HCT116 (cell line): Measurements from ENCODE around the gene CDH4. TPM values are rescaled to one million over a fixed set of nuclear protein-coding genes. Genes with fewer than 3 reads are reported as not detected.

Experiments used
- ATAC-seq: fragments of 200-7000 bp; cut with Tn5 transposase; 2 replicates; pipeline ENCODE4 v1.9.1; 2020; ENCODE audit warnings: mild to moderate bottlenecking, moderate library complexity
- BruUV-seq: library from RNA; stranded (reverse); fragments of 400-500 nt; replicated peaks from 2 replicates; lab custom pipeline; 2021; lab: Mats Ljungman, UMichigan
- CTCF ChIA-PET: fragments of 300-600 bp; sonication (Branson Sonifier 250); formaldehyde crosslinking; loops from one replicate; lab custom pipeline; 2021; ENCODE audit warnings: antibody characterized with exemption; lab: Charles Lee
- POLR2A ChIA-PET: fragments of 300-600, 350-600 bp; sonication (Branson Sonifier 250); formaldehyde crosslinking; loops from one replicate; lab custom pipeline; 2021; ENCODE audit warnings: antibody characterized with exemption; lab: Charles Lee
- RAD21 ChIA-PET, 2 experiments: fragments of 300-600 bp; sonication (Branson Sonifier 250); formaldehyde crosslinking; loops; one replicate each; lab custom pipeline; 2023; ENCODE audit warnings: low total read pairs in 2 of 2; ENCODE audit not compliant: uncharacterized antibody in 2 of 2, unreplicated experiment in 2 of 2, low non-redundant PET in 1 of 2; lab: Charles Lee
- DNase-seq: peaks from one replicate; pipeline ENCODE4 v3.0.0-alpha.2; 2010; ENCODE audit warnings: low read depth, low spot score
- H2AFZ ChIP-seq: fragments of 200-600 bp; shearing (Covaris generic), sonication (generic); 2 replicates; pipeline ENCODE4 v1.6.1; 2017; ENCODE audit warnings: low read depth, mixed run types, mixed read lengths, antibody characterized with exemption, low read length; ENCODE audit not compliant: poor library complexity, severe bottlenecking
- H3K27ac ChIP-seq: 2 replicates; pipeline ENCODE4 v1.5.1; 2012; ENCODE audit warnings: low read depth, low read length
- H3K27me3 ChIP-seq: fragments of 200-600 bp; sonication (generic); 2 replicates; pipeline ENCODE4 v1.6.1; 2016; ENCODE audit warnings: mixed run types, low read length, mixed read lengths; ENCODE audit not compliant: insufficient read depth
- H3K36me3 ChIP-seq, 2 experiments: fragments of 200-500 bp in 1 of 2; fragments of 200-600 bp in 1 of 2; sonication (Bioruptor generic) in 1 of 2; sonication (generic) in 1 of 2; 2 replicates each; pipeline versions ENCODE4 v1.5.1 to v1.6.1; 2014 to 2016; ENCODE audit warnings: low read length in 2 of 2, inconsistent platforms in 1 of 2, mixed read lengths in 1 of 2, mixed run types in 1 of 2; ENCODE audit not compliant: insufficient read depth in 2 of 2, control insufficient read depth in 1 of 2
- H3K4me1 ChIP-seq, 2 experiments: fragments of 200-600 bp in 1 of 2; sonication (generic) in 1 of 2; 2 replicates each; pipeline versions ENCODE4 v1.5.1 to v1.6.1; 2012 to 2017; ENCODE audit warnings: low read length in 2 of 2, inconsistent platforms in 1 of 2, mild to moderate bottlenecking in 1 of 2, mixed read lengths in 1 of 2, mixed run types in 1 of 2, moderate library complexity in 1 of 2; ENCODE audit not compliant: insufficient read depth in 2 of 2, control insufficient read depth in 1 of 2
- H3K4me2 ChIP-seq: fragments of 200-600 bp; sonication (generic); 2 replicates; pipeline ENCODE4 v1.6.1; 2017; ENCODE audit warnings: mixed run types, low read length, mixed read lengths
- H3K4me3 ChIP-seq, 2 experiments: fragments of 200-600 bp in 1 of 2; sonication (generic) in 1 of 2; replicated peaks in 1 of 2; 2 replicates each; pipeline ENCODE4 v1.5.1; 2011 to 2016; ENCODE audit warnings: low read length in 2 of 2, control low read depth in 1 of 2, low read depth in 1 of 2, mild to moderate bottlenecking in 1 of 2, mixed read lengths in 1 of 2, mixed run types in 1 of 2
- H3K79me2 ChIP-seq: fragments of 200-600 bp; sonication (generic); 2 replicates; pipeline ENCODE4 v1.6.1; 2017; ENCODE audit warnings: mild to moderate bottlenecking, mixed run types, low read length, moderate library complexity, mixed read lengths; ENCODE audit not compliant: insufficient read depth
- H3K9ac ChIP-seq: fragments of 200-600 bp; sonication (generic); 2 replicates; pipeline ENCODE4 v1.6.1; 2016; ENCODE audit warnings: low read length, mixed read lengths
- H3K9me2 ChIP-seq: fragments of 200-600 bp; sonication (generic), shearing (Covaris generic); 2 replicates; pipeline ENCODE4 v1.6.1; 2017; ENCODE audit warnings: mixed run types, mild to moderate bottlenecking, moderate library complexity; ENCODE audit not compliant: insufficient read depth
- H3K9me3 ChIP-seq, 2 experiments: fragments of 200-500 bp in 1 of 2; fragments of 200-600 bp in 1 of 2; sonication (Bioruptor generic) in 1 of 2; sonication (generic) in 1 of 2; 2 replicates each; pipeline ENCODE4 v1.6.1; 2014 to 2017; ENCODE audit warnings: low read length in 2 of 2, mixed read lengths in 2 of 2, inconsistent platforms in 1 of 2, low read depth in 1 of 2, mild to moderate bottlenecking in 1 of 2, mixed run types in 1 of 2, moderate library complexity in 1 of 2; ENCODE audit not compliant: control insufficient read depth in 1 of 2, insufficient read depth in 1 of 2
- H4K20me1 ChIP-seq: fragments of 200-600 bp; sonication (generic), shearing (Covaris generic); 2 replicates; pipeline ENCODE4 v1.6.1; 2017; ENCODE audit warnings: mixed run types, mild to moderate bottlenecking, moderate library complexity; ENCODE audit not compliant: insufficient read depth
- CBX3 ChIP-seq: IDR thresholded peaks from 2 replicates; pipeline ENCODE4 v1.6.1; 2012; ENCODE audit warnings: low read depth
- EZH2phosphoT487 ChIP-seq: fragments of 200-600 bp; IDR thresholded peaks from 2 replicates; pipeline ENCODE4 v1.6.1; 2018; ENCODE audit warnings: antibody characterized with exemption, borderline replicate concordance
- JUND ChIP-seq: IDR thresholded peaks from 2 replicates; pipeline ENCODE4 v1.6.1; 2012
- RAD21 ChIP-seq: IDR thresholded peaks from 2 replicates; pipeline ENCODE4 v1.6.1; 2012; ENCODE audit warnings: low read depth, mild to moderate bottlenecking
- SIN3A ChIP-seq: IDR thresholded peaks from 2 replicates; pipeline ENCODE4 v1.6.1; 2012; ENCODE audit warnings: low read depth
- SP1 ChIP-seq: IDR thresholded peaks from 2 replicates; pipeline ENCODE4 v1.6.1; 2012; ENCODE audit warnings: low read depth
- SRF ChIP-seq: IDR thresholded peaks from 2 replicates; pipeline ENCODE4 v1.6.1; 2012; ENCODE audit warnings: low read depth
- TCF7L2 ChIP-seq: IDR thresholded peaks from 2 replicates; pipeline ENCODE4 v1.7.0; 2011; ENCODE audit warnings: borderline replicate concordance, inconsistent platforms; ENCODE audit not compliant: insufficient read depth, insufficient read length; ENCODE audit errors: extremely low read depth
- ZNF274 ChIP-seq: fragments of 200-500 bp; sonication (Bioruptor generic); IDR thresholded peaks from 2 replicates; pipeline ENCODE4 v1.6.1; 2014; ENCODE audit warnings: mild to moderate bottlenecking, low read depth, low read length, inconsistent platforms
- intact Hi-C: fragments of 100-400 bp; cut with micrococcal nuclease; formaldehyde crosslinking; loops from 2 replicates; pipeline ENCODE4 v1.10.0; 2022
- total RNA-seq: library from RNA; stranded (reverse); gene quantifications from one replicate; pipeline ENCODE4 v1.2.1, GENCODE V29; 2021; ENCODE audit not compliant: unreplicated experiment
- TF ChIP-seq, protein P1 (sequence below), 3 experiments: fragments of 200-600 bp in 1 of 3; sonication (generic) in 1 of 3; IDR thresholded peaks in 2 of 3; conservative IDR thresholded peaks in 1 of 3; 2 replicates each; pipeline ENCODE4 v1.5.1; 2012 to 2017; ENCODE audit warnings: low read depth in 2 of 3, low read length in 2 of 3, antibody characterized with exemption in 1 of 3, borderline replicate concordance in 1 of 3, control low read depth in 1 of 3, mild to moderate bottlenecking in 1 of 3, mixed read lengths in 1 of 3, mixed run types in 1 of 3, moderate library complexity in 1 of 3; ENCODE audit not compliant: insufficient read depth in 1 of 3

CDH4 gene
- total RNA-seq, 1 experiment from 2014 or later = not detected

DNA sequence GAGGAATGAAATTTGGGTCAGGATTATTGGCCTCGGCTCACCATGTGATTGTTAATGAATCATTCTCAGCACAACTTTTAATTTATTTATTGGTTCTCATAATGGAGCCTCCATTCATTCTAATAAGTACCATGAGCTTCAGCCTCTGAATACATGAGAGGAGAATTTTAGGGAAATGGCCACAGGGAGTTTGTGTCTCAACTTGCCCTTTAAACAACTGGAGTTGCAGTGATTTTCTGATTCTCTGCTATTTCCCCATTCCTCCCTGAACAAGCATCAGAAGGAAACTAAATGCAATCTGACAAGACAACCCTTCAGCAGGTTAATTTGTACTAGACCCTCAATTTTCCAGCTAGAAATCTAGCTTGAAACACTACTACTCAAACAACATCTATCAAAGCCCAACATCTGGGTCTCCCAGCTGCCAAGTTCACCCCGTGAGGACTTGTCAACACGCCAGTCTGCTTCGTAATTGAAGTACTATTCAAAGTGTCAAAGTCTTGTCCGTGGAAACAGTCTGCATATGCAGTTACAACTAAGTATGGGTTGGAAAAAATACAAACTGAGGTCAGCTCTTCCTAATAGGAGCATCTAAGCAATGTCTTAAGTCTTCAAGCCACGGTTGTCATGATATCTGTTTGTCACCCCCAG, 235.4 kb downstream of the CDH4 start:
- Histone ChIP-seq H3K9me2 (no peaks in the 10 kb centered on the region), H3K4me2 (no peak overlapping the region), H3K79me2 (no peaks in the 10 kb centered on the region), H3K27me3 (no peaks in the 10 kb centered on the region), H3K36me3 (no peaks in the 10 kb centered on the region)
- BruUV-seq = no TSS peak
- TF ChIP-seq, protein P1, sequence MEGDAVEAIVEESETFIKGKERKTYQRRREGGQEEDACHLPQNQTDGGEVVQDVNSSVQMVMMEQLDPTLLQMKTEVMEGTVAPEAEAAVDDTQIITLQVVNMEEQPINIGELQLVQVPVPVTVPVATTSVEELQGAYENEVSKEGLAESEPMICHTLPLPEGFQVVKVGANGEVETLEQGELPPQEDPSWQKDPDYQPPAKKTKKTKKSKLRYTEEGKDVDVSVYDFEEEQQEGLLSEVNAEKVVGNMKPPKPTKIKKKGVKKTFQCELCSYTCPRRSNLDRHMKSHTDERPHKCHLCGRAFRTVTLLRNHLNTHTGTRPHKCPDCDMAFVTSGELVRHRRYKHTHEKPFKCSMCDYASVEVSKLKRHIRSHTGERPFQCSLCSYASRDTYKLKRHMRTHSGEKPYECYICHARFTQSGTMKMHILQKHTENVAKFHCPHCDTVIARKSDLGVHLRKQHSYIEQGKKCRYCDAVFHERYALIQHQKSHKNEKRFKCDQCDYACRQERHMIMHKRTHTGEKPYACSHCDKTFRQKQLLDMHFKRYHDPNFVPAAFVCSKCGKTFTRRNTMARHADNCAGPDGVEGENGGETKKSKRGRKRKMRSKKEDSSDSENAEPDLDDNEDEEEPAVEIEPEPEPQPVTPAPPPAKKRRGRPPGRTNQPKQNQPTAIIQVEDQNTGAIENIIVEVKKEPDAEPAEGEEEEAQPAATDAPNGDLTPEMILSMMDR (IDR thresholded peaks at IDR 0.05 in 2 of 3, conservative IDR thresholded peaks at IDR 0.05 in 1 of 3; ENCODE audit: borderline replicate concordance in 1 of 3, insufficient read depth in 1 of 3, low read depth in 2 of 3, low read length in 2 of 3) = no peak
- TF ChIP-seq SP1 (no peak), ZNF274 (no peak), SIN3A (no peak), TCF7L2 (no peak), RAD21 (no peak), JUND (no peak), SRF (no peak)
- TF ChIP-seq, all 23 proteins: peak for 0
- intact Hi-C loops = no loop called here
- ATAC-seq = no peak
- H3K4me3 ChIP-seq = no peak overlapping the region
- ChIA-PET RAD21 (no interaction called here), POLR2A (no interaction called here), CTCF (no interaction called here)
- H3K27ac ChIP-seq = no peak overlapping the region
- no peaks in the 10 kb centered on the region for H4K20me1 ChIP-seq
- no peak overlapping the region for H2AFZ ChIP-seq
- peaks cover 0 to 10% of the 10 kb centered on the region in 2 experiments; a peak in 1 of 4 replicates for H3K9me3 ChIP-seq
- no peaks in the 10 kb centered on the region for H3K4me1 ChIP-seq
- DNase-seq = no peak
- no peak overlapping the region for H3K9ac ChIP-seq

DNA sequence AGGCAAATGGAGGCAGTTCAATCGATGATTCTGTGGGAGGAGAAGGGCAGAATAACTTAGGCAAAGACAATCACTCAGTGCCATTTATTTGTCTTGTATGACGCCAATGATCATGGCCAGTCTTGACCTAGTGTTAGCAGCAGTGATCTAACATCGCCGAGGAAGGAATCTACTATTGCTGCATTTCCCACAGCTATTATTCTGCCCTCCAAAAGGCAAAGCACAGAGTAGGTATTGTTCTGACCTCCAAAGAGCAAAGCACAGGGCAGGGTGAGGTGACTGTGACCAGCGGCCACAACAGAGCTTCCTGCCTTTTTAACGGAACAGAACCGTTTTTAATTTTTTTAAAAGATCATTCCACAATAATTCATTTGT, 235.9 kb downstream of the CDH4 start:
- CTCF ChIA-PET = no interaction called here
- no peaks in the 10 kb centered on the region for H3K79me2 ChIP-seq
- H2AFZ ChIP-seq = no peak overlapping the region
- H3K9me2 ChIP-seq = no peaks in the 10 kb centered on the region
- no peak for ATAC-seq
- no peak for DNase-seq
- H3K27me3 ChIP-seq = no peaks in the 10 kb centered on the region
- no peaks in the 10 kb centered on the region for H3K36me3 ChIP-seq
- no peaks in the 10 kb centered on the region for H4K20me1 ChIP-seq
- intact Hi-C loops = no loop called here
- POLR2A ChIA-PET = no interaction called here
- H3K27ac ChIP-seq = no peak overlapping the region
- RAD21 ChIA-PET = no interaction called here
- TF ChIP-seq CBX3 (no peak), EZH2phosphoT487 (no peak)
- H3K4me1 ChIP-seq = no peaks in the 10 kb centered on the region
- no peak overlapping the region for H3K4me3 ChIP-seq
- peaks cover 0 to 10% of the 10 kb centered on the region in 2 experiments; a peak in 1 of 4 replicates for H3K9me3 ChIP-seq
- no peak overlapping the region for H3K4me2 ChIP-seq
- H3K9ac ChIP-seq = no peak overlapping the region
- no TSS peak for BruUV-seq
